Kidney (tissue), 14 donors: ENCODE measurements around the gene SIK3. TPM values are rescaled to one million over a fixed set of nuclear protein-coding genes. Genes with fewer than 3 reads are reported as not detected.

Experiments
- DNase-seq, 5 donors: peaks; one replicate each; pipeline ENCODE4 v3.0.0-alpha.2; 2013 to 2020
- FAIRE-seq: peaks from 2 replicates; lab custom pipeline; 2012; peaks lifted over from hg19 to GRCh38; lab: Jason Lieb, UNC
- H3K27ac ChIP-seq, 2 donors: one replicate each; pipeline ENCODE4 v1.7.0; 2013; ENCODE audit warnings: low read depth in 2 of 2, low read length in 2 of 2, inconsistent platforms in 1 of 2
- H3K27me3 ChIP-seq: one replicate; pipeline ENCODE4 v1.7.1; 2013; ENCODE audit warnings: low read length, inconsistent platforms; ENCODE audit not compliant: control insufficient read depth, insufficient read depth
- H3K36me3 ChIP-seq, 3 donors: one replicate each; pipeline versions ENCODE4 v1.7.0 to v1.7.1; 2013; ENCODE audit warnings: low read length in 3 of 3, control low read depth in 1 of 3, inconsistent platforms in 1 of 3; ENCODE audit not compliant: insufficient read depth in 3 of 3, control insufficient read depth in 2 of 3
- H3K4me1 ChIP-seq, 3 donors: one replicate each; pipeline versions ENCODE4 v1.7.0 to v1.7.1; 2013; ENCODE audit warnings: low read length in 3 of 3, inconsistent platforms in 1 of 3, low read depth in 1 of 3; ENCODE audit not compliant: control insufficient read depth in 2 of 3, insufficient read depth in 2 of 3
- H3K4me3 ChIP-seq, 3 donors: one replicate each; pipeline versions ENCODE4 v1.7.0 to v1.8.1; 2013; ENCODE audit warnings: low read length in 3 of 3, control low read depth in 1 of 3, inconsistent platforms in 1 of 3
- H3K9ac ChIP-seq, 3 donors: one replicate each; pipeline versions ENCODE4 v1.7.0 to v1.7.1; 2013; ENCODE audit warnings: low read length in 3 of 3, control low read depth in 1 of 3, inconsistent platforms in 1 of 3
- H3K9me3 ChIP-seq, 3 donors: one replicate each; pipeline versions ENCODE4 v1.7.0 to v1.7.1; 2013; ENCODE audit warnings: low read length in 3 of 3, control low read depth in 1 of 3, inconsistent platforms in 1 of 3; ENCODE audit not compliant: control insufficient read depth in 2 of 3, insufficient read depth in 1 of 3
- intact Hi-C: fragments of 100-400 bp; cut with DNase I; formaldehyde crosslinking; loops from one replicate; pipeline ENCODE4 v1.11.1; 2022
- polyA plus RNA-seq: library from polyadenylated mRNA; stranded (reverse); fragments of 350-450 nt; fragmentation: Illumina TruSeq; extraction: RNeasy Lipid Tissue Mini Kit (QIAGEN cat#74804); gene quantifications from one replicate; pipeline ENCODE4 v1.2.3, GENCODE V29; 2014; ENCODE audit warnings: low read depth, low replicate concordance; ENCODE audit not compliant: insufficient read depth
- total RNA-seq: library from RNA; stranded (reverse); fragmentation: NEBNext Ultra II Directional; extraction: Animal tissue kit (Norgen Biotek cat#: 25700); gene quantifications from one replicate; pipeline ENCODE4 v1.2.1, GENCODE V29; 2021
- TF ChIP-seq, protein P1 (sequence below): IDR thresholded peaks from 3 replicates; pipeline ENCODE4 v1.5.1; 2012; ENCODE audit warnings: mild to moderate bottlenecking, moderate library complexity, borderline replicate concordance; ENCODE audit not compliant: insufficient read depth; ENCODE audit errors: extremely low read depth
- donor health status: control.
- donor health status: control.
- donor health status: control.
- donor health status: control.
- donor health status: control.
- donor health status: DM: yes; HTN: yes; CAD: no.
- donor health status: Normal renal cell carcinoma (clear cell type).

SIK3 gene
- total and polyA plus RNA-seq, 2 donors from 2014 or later = 12.3 to 50.7 TPM

DNA sequence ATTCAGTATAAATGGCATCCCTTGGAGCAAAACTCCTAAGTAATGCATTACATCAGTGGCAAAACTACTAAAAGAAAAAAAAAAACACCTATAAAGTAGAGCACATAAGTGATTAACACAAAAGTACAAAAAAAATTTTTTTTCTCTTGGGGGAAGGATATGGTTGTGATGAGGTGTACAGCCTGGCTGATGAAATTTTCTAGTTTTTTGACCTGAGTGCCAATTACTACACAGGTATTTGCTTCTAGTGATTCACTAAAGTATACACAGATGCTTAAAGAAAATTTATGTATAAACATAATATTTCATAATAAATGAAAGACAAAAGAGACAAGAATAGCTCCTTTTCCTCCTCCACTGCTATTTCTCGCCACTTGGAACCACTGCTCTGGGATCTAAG lies 189.0 kb downstream of the SIK3 start:
- H3K36me3 ChIP-seq = no peaks in the 10 kb centered on the region
- DNase-seq (no peak), FAIRE-seq (no peak)
- H3K9ac ChIP-seq = no peak overlapping the region
- H3K27ac ChIP-seq = no peak overlapping the region
- TF ChIP-seq, protein P1, sequence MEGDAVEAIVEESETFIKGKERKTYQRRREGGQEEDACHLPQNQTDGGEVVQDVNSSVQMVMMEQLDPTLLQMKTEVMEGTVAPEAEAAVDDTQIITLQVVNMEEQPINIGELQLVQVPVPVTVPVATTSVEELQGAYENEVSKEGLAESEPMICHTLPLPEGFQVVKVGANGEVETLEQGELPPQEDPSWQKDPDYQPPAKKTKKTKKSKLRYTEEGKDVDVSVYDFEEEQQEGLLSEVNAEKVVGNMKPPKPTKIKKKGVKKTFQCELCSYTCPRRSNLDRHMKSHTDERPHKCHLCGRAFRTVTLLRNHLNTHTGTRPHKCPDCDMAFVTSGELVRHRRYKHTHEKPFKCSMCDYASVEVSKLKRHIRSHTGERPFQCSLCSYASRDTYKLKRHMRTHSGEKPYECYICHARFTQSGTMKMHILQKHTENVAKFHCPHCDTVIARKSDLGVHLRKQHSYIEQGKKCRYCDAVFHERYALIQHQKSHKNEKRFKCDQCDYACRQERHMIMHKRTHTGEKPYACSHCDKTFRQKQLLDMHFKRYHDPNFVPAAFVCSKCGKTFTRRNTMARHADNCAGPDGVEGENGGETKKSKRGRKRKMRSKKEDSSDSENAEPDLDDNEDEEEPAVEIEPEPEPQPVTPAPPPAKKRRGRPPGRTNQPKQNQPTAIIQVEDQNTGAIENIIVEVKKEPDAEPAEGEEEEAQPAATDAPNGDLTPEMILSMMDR = no peak
- H3K27me3 ChIP-seq = no peaks in the 10 kb centered on the region
- no peaks in the 10 kb centered on the region for H3K4me1 ChIP-seq
- no peaks in the 10 kb centered on the region for H3K9me3 ChIP-seq
- intact Hi-C loops = no loop called here
- no peak overlapping the region for H3K4me3 ChIP-seq

DNA sequence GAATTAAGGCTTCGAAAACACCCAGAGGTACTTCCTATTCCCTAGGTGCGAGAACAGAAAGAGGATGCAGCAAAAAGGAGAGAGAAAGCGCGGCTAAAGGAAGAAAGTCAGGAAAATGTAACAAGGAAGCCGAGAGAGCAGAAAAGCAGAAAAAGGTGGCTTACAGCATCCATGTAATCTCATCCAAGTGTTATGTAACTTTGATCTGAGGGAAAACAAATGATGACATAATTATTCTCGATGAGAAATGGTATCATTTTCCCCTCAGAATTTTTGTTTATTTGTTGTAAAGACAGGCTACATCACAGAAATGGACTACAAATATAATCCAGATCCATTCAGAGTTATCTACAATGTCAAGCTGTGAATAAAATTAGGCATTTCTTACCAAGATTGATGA lies 191.7 kb downstream of the SIK3 start:
- intact Hi-C loops = no loop called here

DNA sequence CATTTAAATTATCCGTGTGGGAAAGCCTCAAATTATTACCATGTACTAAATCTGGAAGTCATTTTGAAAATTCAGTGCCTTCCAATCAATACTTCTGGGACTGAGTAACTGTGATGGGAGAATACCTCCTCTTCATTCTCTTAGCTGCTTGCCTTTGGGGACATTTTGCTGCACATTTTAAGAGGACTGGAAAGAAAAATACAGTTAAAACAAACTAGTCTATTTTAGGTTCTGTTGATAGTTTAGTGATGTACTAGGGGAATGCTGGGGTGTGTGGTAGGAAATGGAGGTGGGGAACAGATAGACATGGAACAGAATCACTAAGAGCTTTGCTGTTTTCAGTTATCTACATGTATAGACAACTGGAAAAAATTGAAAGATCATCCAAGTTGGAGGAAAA lies 195.1 kb downstream of the SIK3 start:
- intact Hi-C loops = no loop called here
- no peaks in the 10 kb centered on the region for H3K36me3 ChIP-seq
- TF ChIP-seq, protein P1 = no peak
- H3K27ac ChIP-seq = no peak overlapping the region
- no peaks in the 10 kb centered on the region for H3K27me3 ChIP-seq
- no peak overlapping the region for H3K4me3 ChIP-seq
- no peaks in the 10 kb centered on the region for H3K9me3 ChIP-seq
- no peak overlapping the region for H3K9ac ChIP-seq
- H3K4me1 ChIP-seq = no peaks in the 10 kb centered on the region
- no peak for DNase-seq
- no peak for FAIRE-seq

More for the DNA sequence above, 191.7 kb downstream of the SIK3 start:
- DNase-seq (no peak), FAIRE-seq (no peak)
- Histone ChIP-seq H3K9ac (no peak overlapping the region), H3K4me1 (no peaks in the 10 kb centered on the region), H3K36me3 (no peaks in the 10 kb centered on the region), H3K27me3 (no peaks in the 10 kb centered on the region), H3K27ac (no peak overlapping the region), H3K9me3 (no peaks in the 10 kb centered on the region), H3K4me3 (no peak overlapping the region)
- TF ChIP-seq, protein P1 = no peak
